ENCODE results near the gene CACNA1D. TPM values are rescaled to one million over a fixed set of nuclear protein-coding genes. Genes with fewer than 3 reads are reported as not detected.
A peak's percentile ranks its signal among the peaks of the same experiment; 100 is the strongest.

The CACNA1D gene
- total RNA-seq, 1 donor from 2014 or later = 39.2 TPM

DNA sequence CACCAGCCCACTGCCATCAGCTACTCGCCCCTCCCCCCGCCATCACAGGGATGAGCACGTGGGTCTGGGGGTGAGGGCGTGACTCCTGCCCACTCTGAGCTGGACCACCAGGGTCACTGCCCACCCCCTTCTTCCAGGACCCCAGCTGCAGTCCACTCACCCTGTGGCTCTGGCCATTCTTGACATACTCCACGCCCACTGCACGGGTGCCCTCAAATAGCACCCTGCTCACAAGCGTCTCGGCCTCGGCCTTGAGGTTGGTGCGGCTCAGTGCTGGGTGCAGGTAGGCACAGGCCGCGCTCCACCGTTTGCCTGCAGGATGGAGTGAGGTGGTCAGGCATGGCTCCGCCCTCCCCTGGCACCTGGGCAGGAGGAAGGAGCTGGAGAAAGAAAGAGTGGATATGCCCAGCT is 327.9 kb downstream of the CACNA1D start:
- no peak for DNase-seq (ENCODE audit: low spot score)

- no peak for DNase-seq (ENCODE audit: low spot score)
These were observed 328.9 kb downstream of the CACNA1D start for GRCh38 chr3:53823026-53823955.

DNA sequence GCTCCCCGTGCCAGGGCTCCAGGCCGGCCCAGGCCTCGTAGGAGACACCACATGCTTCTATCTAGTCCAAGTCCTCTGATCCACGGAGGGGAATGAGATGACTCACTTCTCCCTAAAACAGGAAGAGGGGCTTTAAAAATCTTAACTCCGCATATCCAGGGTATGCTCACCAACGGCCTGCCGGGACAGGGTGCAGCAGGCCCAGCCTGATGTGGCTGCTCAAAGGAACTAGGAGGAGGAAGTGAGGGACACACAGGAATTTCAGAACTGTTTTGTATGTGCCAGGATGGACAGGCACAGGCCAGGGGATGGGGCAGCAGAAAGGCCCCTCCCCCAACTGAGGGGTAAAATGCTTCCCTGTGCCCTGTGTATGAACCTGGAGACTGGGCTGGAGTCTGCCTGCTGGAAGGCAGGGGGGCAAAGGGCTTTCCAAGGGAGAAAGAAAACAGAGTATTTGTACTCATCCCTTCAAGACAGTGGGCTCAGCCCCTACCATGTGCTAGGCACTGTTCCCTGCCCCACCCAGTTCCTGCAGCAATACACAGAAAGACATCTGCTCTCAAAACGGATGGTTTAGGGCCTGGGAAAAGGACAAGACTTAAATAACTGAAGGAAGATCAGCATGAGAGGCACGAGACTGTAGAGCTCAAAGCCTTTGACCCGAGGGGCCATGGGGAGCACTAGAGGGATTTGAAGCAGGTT is 329.7 kb downstream of the CACNA1D start:
- no peak for DNase-seq (ENCODE audit: low spot score)

DNA sequence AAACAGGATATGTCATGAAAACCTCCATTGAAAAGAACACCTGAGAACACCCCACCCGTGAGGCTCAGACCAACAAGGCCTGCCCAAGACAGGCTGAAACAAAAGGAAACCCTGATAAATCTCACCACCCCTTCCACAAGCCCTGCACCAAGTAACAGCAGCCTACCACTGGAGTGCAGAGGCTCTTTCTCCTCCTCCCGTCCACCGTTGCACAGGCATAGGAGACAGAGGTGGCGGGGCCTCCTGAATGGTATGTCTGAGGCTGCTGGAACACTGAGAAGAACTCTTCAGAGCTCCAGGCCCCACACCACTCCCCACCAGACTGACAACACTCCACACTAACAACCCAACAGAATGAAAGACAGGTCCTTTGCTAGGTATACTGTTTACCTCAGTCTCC is 330.4 kb downstream of the CACNA1D start:
- DNase-seq (ENCODE audit: low spot score) = no peak

GRCh38 chr3:53826048-53826447 is 331.6 kb downstream of the CACNA1D start:
- no peak for DNase-seq (ENCODE audit: low spot score)

- no peak for DNase-seq (ENCODE audit: low spot score)
These were observed 334.2 kb downstream of the CACNA1D start for GRCh38 chr3:53828581-53828980.

DNA sequence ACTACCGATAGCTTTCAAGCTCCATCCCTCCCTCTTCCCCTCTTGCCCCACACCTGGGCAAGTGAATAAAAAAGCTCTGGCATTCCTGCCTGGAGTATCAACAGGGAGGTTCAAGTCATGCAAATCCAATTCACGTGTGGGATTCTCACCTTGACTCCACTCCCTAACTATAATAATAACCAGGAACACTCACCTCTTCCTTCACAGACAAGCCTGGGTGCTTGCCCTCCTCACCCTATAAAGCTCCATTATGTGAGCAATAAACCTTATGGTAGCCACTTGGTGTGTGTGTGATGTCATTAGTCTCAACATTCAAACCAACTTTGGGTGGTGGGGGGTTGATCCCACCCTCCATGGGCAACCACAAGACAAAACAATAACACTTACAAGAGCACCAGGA is 335.2 kb downstream of the CACNA1D start:
- DNase-seq (ENCODE audit: low spot score) = no peak

GRCh38 chr3:53830944-53831343 is 336.5 kb downstream of the CACNA1D start:
- no peak for DNase-seq (ENCODE audit: low spot score)

- DNase-seq (ENCODE audit: low spot score) = no peak
These were observed 338.7 kb downstream of the CACNA1D start for GRCh38 chr3:53833053-53833645.

- no peak for DNase-seq (ENCODE audit: low spot score)
These were observed 339.3 kb downstream of the CACNA1D start for GRCh38 chr3:53833700-53834099.

GRCh38 chr3:53834429-53835095 is 340.2 kb downstream of the CACNA1D start:
- DNase-seq (ENCODE audit: low spot score) = no peak

GRCh38 chr3:53835257-53835656 is 340.8 kb downstream of the CACNA1D start:
- no peak for DNase-seq (ENCODE audit: low spot score)

- DNase-seq (ENCODE audit: low spot score) = no peak
These were observed 341.9 kb downstream of the CACNA1D start for GRCh38 chr3:53836084-53836872.

DNA sequence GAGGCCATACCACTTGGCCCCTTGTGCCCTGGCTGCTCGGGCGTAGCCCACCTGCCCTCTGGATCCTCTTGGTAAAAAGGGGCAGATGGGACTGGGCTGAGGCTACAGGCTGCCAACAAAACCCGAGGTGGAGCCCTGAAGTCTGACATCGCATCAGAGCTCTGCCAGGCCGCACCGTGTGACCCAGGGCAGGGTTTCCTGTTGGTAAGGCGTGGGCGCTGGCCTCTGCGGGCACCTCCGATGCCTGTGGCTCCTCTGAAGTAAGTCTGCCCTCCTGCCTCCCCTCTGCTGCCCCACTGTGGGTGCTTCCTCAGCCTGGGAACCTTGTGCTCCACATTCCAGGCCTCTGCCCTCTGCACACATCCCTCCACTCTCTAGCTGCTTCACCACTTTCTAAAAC is 342.9 kb downstream of the CACNA1D start:
- DNase-seq (ENCODE audit: low spot score) = no peak

GRCh38 chr3:53841296-53841695 is 346.9 kb downstream of the CACNA1D start:
- peak; percentile 66 for DNase-seq (ENCODE audit: low spot score)

- peak; percentile 91 for DNase-seq (ENCODE audit: low spot score)
These were observed 348.2 kb downstream of the CACNA1D start for GRCh38 chr3:53842436-53843194.

GRCh38 chr3:53843195-53844177 is 349.1 kb downstream of the CACNA1D start:
- no peak for DNase-seq (ENCODE audit: low spot score)

- peak; percentile 60 for DNase-seq (ENCODE audit: low spot score)
These were observed 350.1 kb downstream of the CACNA1D start for GRCh38 chr3:53844262-53845102.
